Endothelial cell (in vitro differentiated cells): ENCODE data around the gene CACNA2D3. TPM values are rescaled to one million over a fixed set of nuclear protein-coding genes. Genes with fewer than 3 reads are reported as not detected.

ENCODE experiments used
- DNase-seq: peaks from one replicate; pipeline ENCODE4 v3.0.0; 2021; ENCODE audit warnings: low spot score
- H3K27ac Mint-ChIP-seq: one replicate; pipeline ENCODE4 v1.8.0; 2021; ENCODE audit warnings: mixed read lengths, inconsistent platforms; ENCODE audit not compliant: unreplicated experiment
- H3K27me3 Mint-ChIP-seq: one replicate; pipeline ENCODE4 v1.8.0; 2021; ENCODE audit warnings: mild to moderate bottlenecking, moderate library complexity, mixed read lengths, inconsistent platforms; ENCODE audit not compliant: unreplicated experiment
- H3K36me3 Mint-ChIP-seq: one replicate; pipeline ENCODE4 v1.8.0; 2021; ENCODE audit warnings: mild to moderate bottlenecking, low read depth, mixed read lengths, inconsistent platforms; ENCODE audit not compliant: unreplicated experiment
- H3K4me1 Mint-ChIP-seq: one replicate; pipeline ENCODE4 v1.8.0; 2021; ENCODE audit warnings: mild to moderate bottlenecking, mixed read lengths, inconsistent platforms; ENCODE audit not compliant: unreplicated experiment
- H3K4me3 Mint-ChIP-seq: one replicate; pipeline ENCODE4 v1.8.0; 2021; ENCODE audit warnings: mild to moderate bottlenecking, mixed read lengths, inconsistent platforms; ENCODE audit not compliant: unreplicated experiment
- H3K9me3 Mint-ChIP-seq: one replicate; pipeline ENCODE4 v1.8.0; 2021; ENCODE audit warnings: mixed read lengths, inconsistent platforms; ENCODE audit not compliant: unreplicated experiment
- CTCF ChIP-seq: fragments of 200-600 bp; sonication (generic); IDR thresholded peaks from one replicate; pipeline ENCODE4 v1.5.0; 2021; ENCODE audit warnings: antibody characterized with exemption; ENCODE audit not compliant: unreplicated experiment
- total RNA-seq: library from RNA; stranded (reverse); fragmentation: NEBNext Ultra II Directional; extraction: Animal tissue kit (Norgen Biotek cat#: 25700); gene quantifications from one replicate; pipeline ENCODE4 v1.2.1, GENCODE V29; 2021; ENCODE audit not compliant: unreplicated experiment

The CACNA2D3 gene
- total RNA-seq, 1 donor from 2014 or later, result 0.46 TPM

GRCh38 chr3:54917862-54918261 lies 795.5 kb downstream of the CACNA2D3 start:
- DNase-seq, result no peak
- no peak overlapping the region for H3K4me3 Mint-ChIP-seq
- no peak for TF ChIP-seq CTCF
- no peaks in the 10 kb centered on the region for H3K36me3 Mint-ChIP-seq
- no peaks in the 10 kb centered on the region for H3K4me1 Mint-ChIP-seq
- no peaks in the 10 kb centered on the region for H3K9me3 Mint-ChIP-seq
- H3K27me3 Mint-ChIP-seq, result no peaks in the 10 kb centered on the region
- H3K27ac Mint-ChIP-seq, result no peak overlapping the region

GRCh38 chr3:54918516-54918915 lies 796.2 kb downstream of the CACNA2D3 start:
- H3K27ac Mint-ChIP-seq, result no peak overlapping the region
- H3K27me3 Mint-ChIP-seq, result no peaks in the 10 kb centered on the region

GRCh38 chr3:54928046-54928770 lies 805.9 kb downstream of the CACNA2D3 start, which contains the start of gene LRTM1:
Gene LRTM1 (minus strand): TSS chr3:54928059. CDS start chr3:54927911, 148 bp downstream.
- no peaks in the 10 kb centered on the region for H3K27me3 Mint-ChIP-seq
- no peak within 1 kb of the TSS for H3K4me3 Mint-ChIP-seq
- TF ChIP-seq CTCF, result no peak
- H3K36me3 Mint-ChIP-seq, result no peaks in the 10 kb centered on the region
- DNase-seq, result no peak
- H3K27ac Mint-ChIP-seq, result no peak within 1 kb of the TSS
- peaks cover 7% of the 10 kb centered on the region for H3K4me1 Mint-ChIP-seq
- no peaks in the 10 kb centered on the region for H3K9me3 Mint-ChIP-seq

More at GRCh38 chr3:54918516-54918915, 796.2 kb downstream of the CACNA2D3 start:
- Mint-ChIP-seq H3K36me3 (no peaks in the 10 kb centered on the region), H3K4me1 (no peaks in the 10 kb centered on the region), H3K9me3 (no peaks in the 10 kb centered on the region), H3K4me3 (no peak overlapping the region)
- DNase-seq, result no peak
- no peak for TF ChIP-seq CTCF

- TF ChIP-seq CTCF, result no peak
- Mint-ChIP-seq H3K27me3 (no peaks in the 10 kb centered on the region), H3K4me3 (no peak overlapping the region), H3K9me3 (no peaks in the 10 kb centered on the region), H3K27ac (no peak overlapping the region), H3K4me1 (peaks cover 3% of the 10 kb centered on the region), H3K36me3 (no peaks in the 10 kb centered on the region)
- DNase-seq, result no peak
These were observed 808.8 kb downstream of the CACNA2D3 start for GRCh38 chr3:54931182-54931581.

- no peak for TF ChIP-seq CTCF
- Mint-ChIP-seq H3K9me3 (no peaks in the 10 kb centered on the region), H3K36me3 (no peaks in the 10 kb centered on the region), H3K27me3 (no peaks in the 10 kb centered on the region), H3K4me1 (no peaks in the 10 kb centered on the region), H3K27ac (no peak overlapping the region), H3K4me3 (no peak overlapping the region)
- no peak for DNase-seq
These were observed 810.3 kb downstream of the CACNA2D3 start for GRCh38 chr3:54932606-54933005.
